Esophagus muscularis mucosa (tissue), 4 donors: Measurements from ENCODE around the gene TRIP11.

Experiments
- EP300 ChIP-seq: sonication (generic); formaldehyde crosslinking; IDR thresholded peaks from one replicate; pipeline ENCODE4 v1.6.1; 2017; ENCODE audit warnings: antibody characterized with exemption
- POLR2A ChIP-seq: fragments of 450-650 bp; IDR thresholded peaks from one replicate; pipeline ENCODE4 v1.6.1; 2017; ENCODE audit warnings: antibody characterized with exemption, moderate library complexity, mild to moderate bottlenecking, low read depth
- POLR2AphosphoS5 ChIP-seq, 2 donors: sonication (generic); formaldehyde crosslinking; IDR thresholded peaks; one replicate each; pipeline ENCODE4 v1.6.1; 2017; ENCODE audit warnings: antibody characterized with exemption in 2 of 2
- TF ChIP-seq, protein P1 (sequence below), 3 experiments: fragments of 200-600 bp in 2 of 3; fragments of 450-650 bp in 1 of 3; sonication (generic) in 2 of 3; IDR thresholded peaks; one replicate each; pipeline ENCODE4 v1.5.1; 2017 to 2019; ENCODE audit warnings: antibody characterized with exemption in 3 of 3, mild to moderate bottlenecking in 2 of 3, moderate library complexity in 1 of 3

GRCh38 chr14:91940209-91940608, 99.7 kb downstream of the TRIP11 start:
- TF ChIP-seq, protein P1, sequence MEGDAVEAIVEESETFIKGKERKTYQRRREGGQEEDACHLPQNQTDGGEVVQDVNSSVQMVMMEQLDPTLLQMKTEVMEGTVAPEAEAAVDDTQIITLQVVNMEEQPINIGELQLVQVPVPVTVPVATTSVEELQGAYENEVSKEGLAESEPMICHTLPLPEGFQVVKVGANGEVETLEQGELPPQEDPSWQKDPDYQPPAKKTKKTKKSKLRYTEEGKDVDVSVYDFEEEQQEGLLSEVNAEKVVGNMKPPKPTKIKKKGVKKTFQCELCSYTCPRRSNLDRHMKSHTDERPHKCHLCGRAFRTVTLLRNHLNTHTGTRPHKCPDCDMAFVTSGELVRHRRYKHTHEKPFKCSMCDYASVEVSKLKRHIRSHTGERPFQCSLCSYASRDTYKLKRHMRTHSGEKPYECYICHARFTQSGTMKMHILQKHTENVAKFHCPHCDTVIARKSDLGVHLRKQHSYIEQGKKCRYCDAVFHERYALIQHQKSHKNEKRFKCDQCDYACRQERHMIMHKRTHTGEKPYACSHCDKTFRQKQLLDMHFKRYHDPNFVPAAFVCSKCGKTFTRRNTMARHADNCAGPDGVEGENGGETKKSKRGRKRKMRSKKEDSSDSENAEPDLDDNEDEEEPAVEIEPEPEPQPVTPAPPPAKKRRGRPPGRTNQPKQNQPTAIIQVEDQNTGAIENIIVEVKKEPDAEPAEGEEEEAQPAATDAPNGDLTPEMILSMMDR (IDR thresholded peaks at IDR 0.05) = no peak
- TF ChIP-seq POLR2A (no peak), POLR2AphosphoS5 (IDR thresholded peaks at IDR 0.05) (no peak), EP300 (no peak)
